ENCODE results near the gene PFKP.

The PFKP gene

GRCh38 chr10:3149918-3150317, 82.6 kb downstream of the PFKP start:
- peaks cover 79% of the 10 kb centered on the region for H3K36me3 ChIP-seq (ENCODE audit: control insufficient read depth, insufficient read depth, low read length)
- no peaks in the 10 kb centered on the region for H3K4me1 ChIP-seq (ENCODE audit: control insufficient read depth, insufficient read depth, low read length, poor library complexity, severe bottlenecking)
- H3K4me3 ChIP-seq (ENCODE audit: insufficient read depth, low read depth, low read length, poor library complexity, severe bottlenecking) = no peak overlapping the region
- H3K27ac ChIP-seq (ENCODE audit: insufficient read depth, low read length, poor library complexity, severe bottlenecking) = no peak overlapping the region
- no peaks in the 10 kb centered on the region for H3K27me3 ChIP-seq (replicated peaks; ENCODE audit: control insufficient read depth, insufficient read depth, low read length, poor library complexity, severe bottlenecking)
- no peak for DNase-seq
- H3K9me3 ChIP-seq (ENCODE audit: control insufficient read depth, low read length) = no peaks in the 10 kb centered on the region

- DNase-seq = no peak
Observed at GRCh38 chr10:3150366-3150765, 83.0 kb downstream of the PFKP start.

DNA sequence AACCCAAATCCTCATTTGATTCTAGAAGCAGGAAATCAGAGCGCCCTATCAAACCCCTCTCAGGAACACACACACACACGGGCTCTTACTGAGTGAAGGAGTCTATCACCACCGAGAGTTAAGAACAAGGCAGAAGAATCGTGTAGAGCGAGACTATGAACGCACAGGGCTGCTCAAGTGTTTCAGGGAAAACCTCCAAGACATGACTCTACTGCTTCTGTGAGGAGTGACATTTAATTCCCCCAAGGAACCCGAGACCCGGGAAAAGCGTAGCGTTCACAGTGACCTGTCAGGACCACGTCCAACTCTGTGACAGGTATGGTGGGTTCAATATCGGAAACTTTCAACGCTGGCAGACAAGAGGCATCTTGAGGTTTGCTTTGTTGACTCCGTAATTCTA, 83.6 kb downstream of the PFKP start:
- Histone ChIP-seq H3K27me3 (replicated peaks; ENCODE audit: control insufficient read depth, insufficient read depth, low read length, poor library complexity, severe bottlenecking) (no peaks in the 10 kb centered on the region), H3K4me1 (ENCODE audit: control insufficient read depth, insufficient read depth, low read length, poor library complexity, severe bottlenecking) (no peaks in the 10 kb centered on the region), H3K4me3 (ENCODE audit: insufficient read depth, low read depth, low read length, poor library complexity, severe bottlenecking) (no peak overlapping the region), H3K36me3 (ENCODE audit: control insufficient read depth, insufficient read depth, low read length) (peaks cover 71% of the 10 kb centered on the region), H3K27ac (ENCODE audit: insufficient read depth, low read length, poor library complexity, severe bottlenecking) (no peak overlapping the region), H3K9me3 (ENCODE audit: control insufficient read depth, low read length) (no peaks in the 10 kb centered on the region)
- no peak for DNase-seq

More at GRCh38 chr10:3150366-3150765, 83.0 kb downstream of the PFKP start:
- H3K27me3 ChIP-seq (replicated peaks; ENCODE audit: control insufficient read depth, insufficient read depth, low read length, poor library complexity, severe bottlenecking) = no peaks in the 10 kb centered on the region
- no peak overlapping the region for H3K27ac ChIP-seq (ENCODE audit: insufficient read depth, low read length, poor library complexity, severe bottlenecking)
- no peaks in the 10 kb centered on the region for H3K9me3 ChIP-seq (ENCODE audit: control insufficient read depth, low read length)
- no peak overlapping the region for H3K4me3 ChIP-seq (ENCODE audit: insufficient read depth, low read depth, low read length, poor library complexity, severe bottlenecking)
- H3K36me3 ChIP-seq (ENCODE audit: control insufficient read depth, insufficient read depth, low read length) = peaks cover 77% of the 10 kb centered on the region
- H3K4me1 ChIP-seq (ENCODE audit: control insufficient read depth, insufficient read depth, low read length, poor library complexity, severe bottlenecking) = no peaks in the 10 kb centered on the region

- H3K4me3 ChIP-seq (ENCODE audit: insufficient read depth, low read depth, low read length, poor library complexity, severe bottlenecking) = no peak overlapping the region
- no peaks in the 10 kb centered on the region for H3K4me1 ChIP-seq (ENCODE audit: control insufficient read depth, insufficient read depth, low read length, poor library complexity, severe bottlenecking)
- no peak overlapping the region for H3K27ac ChIP-seq (ENCODE audit: insufficient read depth, low read length, poor library complexity, severe bottlenecking)
- peaks cover 65% of the 10 kb centered on the region for H3K36me3 ChIP-seq (ENCODE audit: control insufficient read depth, insufficient read depth, low read length)
- no peaks in the 10 kb centered on the region for H3K27me3 ChIP-seq (replicated peaks; ENCODE audit: control insufficient read depth, insufficient read depth, low read length, poor library complexity, severe bottlenecking)
- no peaks in the 10 kb centered on the region for H3K9me3 ChIP-seq (ENCODE audit: control insufficient read depth, low read length)
- DNase-seq = no peak
Observed at GRCh38 chr10:3151889-3152565, 84.7 kb downstream of the PFKP start.

DNA sequence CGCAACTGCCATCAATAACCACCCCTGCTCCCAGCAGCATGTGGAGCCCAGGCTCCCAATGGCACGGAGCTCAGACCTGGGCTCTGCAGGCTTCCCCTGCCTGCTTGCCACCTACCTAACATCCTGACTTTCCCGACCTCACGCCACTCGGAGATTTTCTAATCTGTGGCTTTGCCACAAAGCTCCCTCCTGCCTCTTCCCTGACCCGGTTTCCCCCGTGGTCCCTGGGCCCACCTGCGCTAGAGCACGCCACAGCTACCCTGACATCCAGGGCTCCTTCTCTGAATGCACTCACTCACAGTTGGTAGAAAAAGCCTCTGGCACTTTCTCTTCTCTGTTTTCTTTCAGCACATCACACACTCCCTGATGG, 85.2 kb downstream of the PFKP start:
- no peaks in the 10 kb centered on the region for H3K9me3 ChIP-seq (ENCODE audit: control insufficient read depth, low read length)
- DNase-seq = no peak
- H3K4me3 ChIP-seq (ENCODE audit: insufficient read depth, low read depth, low read length, poor library complexity, severe bottlenecking) = no peak overlapping the region
- peaks cover 65% of the 10 kb centered on the region for H3K36me3 ChIP-seq (ENCODE audit: control insufficient read depth, insufficient read depth, low read length)
- H3K27ac ChIP-seq (ENCODE audit: insufficient read depth, low read length, poor library complexity, severe bottlenecking) = no peak overlapping the region
- no peaks in the 10 kb centered on the region for H3K4me1 ChIP-seq (ENCODE audit: control insufficient read depth, insufficient read depth, low read length, poor library complexity, severe bottlenecking)
- no peaks in the 10 kb centered on the region for H3K27me3 ChIP-seq (replicated peaks; ENCODE audit: control insufficient read depth, insufficient read depth, low read length, poor library complexity, severe bottlenecking)

- Histone ChIP-seq H3K4me1 (ENCODE audit: control insufficient read depth, insufficient read depth, low read length, poor library complexity, severe bottlenecking) (no peaks in the 10 kb centered on the region), H3K27me3 (replicated peaks; ENCODE audit: control insufficient read depth, insufficient read depth, low read length, poor library complexity, severe bottlenecking) (no peaks in the 10 kb centered on the region), H3K27ac (ENCODE audit: insufficient read depth, low read length, poor library complexity, severe bottlenecking) (no peak overlapping the region), H3K9me3 (ENCODE audit: control insufficient read depth, low read length) (no peaks in the 10 kb centered on the region), H3K36me3 (ENCODE audit: control insufficient read depth, insufficient read depth, low read length) (peaks cover 65% of the 10 kb centered on the region), H3K4me3 (ENCODE audit: insufficient read depth, low read depth, low read length, poor library complexity, severe bottlenecking) (no peak overlapping the region)
- DNase-seq = no peak
Observed at GRCh38 chr10:3154666-3155065, 87.3 kb downstream of the PFKP start.

DNA sequence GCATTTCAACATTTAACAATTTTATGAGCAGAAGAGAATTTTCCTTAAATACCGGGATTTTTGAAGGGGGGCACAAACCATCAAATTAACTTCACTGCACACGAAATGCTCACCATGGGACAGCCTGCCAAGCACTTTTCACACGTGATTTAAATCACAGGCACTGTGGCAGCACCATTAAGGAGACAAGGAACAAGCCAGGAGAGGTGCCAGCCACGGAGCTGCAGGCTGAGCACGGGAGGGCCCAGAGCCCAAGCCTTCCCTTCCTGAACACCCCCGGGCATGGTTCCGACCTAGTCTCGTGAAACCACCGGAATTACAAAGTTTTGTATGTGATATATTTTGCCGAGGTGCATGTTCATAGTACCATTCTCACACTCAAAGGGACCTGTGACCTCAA, 91.8 kb downstream of the PFKP start:
- H3K4me1 ChIP-seq (ENCODE audit: control insufficient read depth, insufficient read depth, low read length, poor library complexity, severe bottlenecking) = no peaks in the 10 kb centered on the region
- no peak for DNase-seq
- no peak overlapping the region for H3K27ac ChIP-seq (ENCODE audit: insufficient read depth, low read length, poor library complexity, severe bottlenecking)
- peaks cover 69% of the 10 kb centered on the region for H3K36me3 ChIP-seq (ENCODE audit: control insufficient read depth, insufficient read depth, low read length)
- no peaks in the 10 kb centered on the region for H3K9me3 ChIP-seq (ENCODE audit: control insufficient read depth, low read length)
- H3K27me3 ChIP-seq (replicated peaks; ENCODE audit: control insufficient read depth, insufficient read depth, low read length, poor library complexity, severe bottlenecking) = no peaks in the 10 kb centered on the region
- no peak overlapping the region for H3K4me3 ChIP-seq (ENCODE audit: insufficient read depth, low read depth, low read length, poor library complexity, severe bottlenecking)

DNA sequence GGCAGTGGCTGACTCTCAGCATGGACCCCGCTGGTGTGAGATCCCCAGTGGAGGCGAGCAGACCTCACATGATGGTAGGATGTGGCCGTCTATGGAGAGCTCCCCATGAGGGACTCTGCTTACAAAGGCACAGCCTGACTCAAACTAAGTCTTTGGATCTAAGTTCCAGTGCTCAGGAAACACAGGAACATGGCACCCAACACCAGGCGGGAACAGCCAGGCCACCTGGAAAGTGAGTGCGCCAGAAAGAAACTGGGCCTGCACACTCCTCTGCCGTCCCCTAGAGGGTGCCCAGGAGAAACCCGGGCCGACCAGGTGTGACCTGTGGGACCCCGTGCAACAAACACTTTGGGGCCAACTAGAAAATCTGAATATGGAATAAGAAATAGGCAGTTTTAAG, 95.2 kb downstream of the PFKP start:
- Histone ChIP-seq H3K9me3 (ENCODE audit: control insufficient read depth, low read length) (no peaks in the 10 kb centered on the region), H3K4me3 (ENCODE audit: insufficient read depth, low read depth, low read length, poor library complexity, severe bottlenecking) (no peak overlapping the region), H3K4me1 (ENCODE audit: control insufficient read depth, insufficient read depth, low read length, poor library complexity, severe bottlenecking) (no peaks in the 10 kb centered on the region), H3K27me3 (replicated peaks; ENCODE audit: control insufficient read depth, insufficient read depth, low read length, poor library complexity, severe bottlenecking) (no peaks in the 10 kb centered on the region), H3K27ac (ENCODE audit: insufficient read depth, low read length, poor library complexity, severe bottlenecking) (no peak overlapping the region), H3K36me3 (ENCODE audit: control insufficient read depth, insufficient read depth, low read length) (peaks cover 85% of the 10 kb centered on the region)
- no peak for DNase-seq

DNA sequence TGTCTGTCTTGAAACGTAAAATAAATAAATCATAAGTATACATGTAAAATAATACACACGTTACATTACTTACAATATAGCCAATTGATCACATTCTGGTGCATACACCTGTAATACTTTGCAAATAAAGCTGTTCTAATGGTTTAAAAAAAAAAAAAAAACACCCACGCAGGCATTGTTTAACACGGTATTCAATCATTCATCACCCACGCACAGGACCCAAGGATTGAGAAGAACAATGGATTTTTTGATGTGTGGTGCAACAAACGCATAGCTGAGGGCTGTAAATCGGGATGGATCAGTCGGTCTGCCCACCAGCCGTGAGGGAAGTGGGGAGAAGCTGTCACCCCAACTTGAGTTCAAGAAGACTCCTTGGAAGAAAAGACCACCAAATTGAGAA, 96.5 kb downstream of the PFKP start:
- H3K36me3 ChIP-seq (ENCODE audit: control insufficient read depth, insufficient read depth, low read length) = peaks cover 86% of the 10 kb centered on the region
- H3K4me1 ChIP-seq (ENCODE audit: control insufficient read depth, insufficient read depth, low read length, poor library complexity, severe bottlenecking) = no peaks in the 10 kb centered on the region
- no peaks in the 10 kb centered on the region for H3K27me3 ChIP-seq (replicated peaks; ENCODE audit: control insufficient read depth, insufficient read depth, low read length, poor library complexity, severe bottlenecking)
- no peak overlapping the region for H3K4me3 ChIP-seq (ENCODE audit: insufficient read depth, low read depth, low read length, poor library complexity, severe bottlenecking)
- DNase-seq = no peak
- no peak overlapping the region for H3K27ac ChIP-seq (ENCODE audit: insufficient read depth, low read length, poor library complexity, severe bottlenecking)
- H3K9me3 ChIP-seq (ENCODE audit: control insufficient read depth, low read length) = no peaks in the 10 kb centered on the region

GRCh38 chr10:3165196-3165595, 97.8 kb downstream of the PFKP start:
- peaks cover 84% of the 10 kb centered on the region for H3K36me3 ChIP-seq (ENCODE audit: control insufficient read depth, insufficient read depth, low read length)
- no peak for DNase-seq
- no peak overlapping the region for H3K4me3 ChIP-seq (ENCODE audit: insufficient read depth, low read depth, low read length, poor library complexity, severe bottlenecking)
- H3K4me1 ChIP-seq (ENCODE audit: control insufficient read depth, insufficient read depth, low read length, poor library complexity, severe bottlenecking) = peaks cover under 1% of the 10 kb centered on the region
- no peak overlapping the region for H3K27ac ChIP-seq (ENCODE audit: insufficient read depth, low read length, poor library complexity, severe bottlenecking)
- no peaks in the 10 kb centered on the region for H3K9me3 ChIP-seq (ENCODE audit: control insufficient read depth, low read length)
- no peaks in the 10 kb centered on the region for H3K27me3 ChIP-seq (replicated peaks; ENCODE audit: control insufficient read depth, insufficient read depth, low read length, poor library complexity, severe bottlenecking)
